ENCODE results near the gene GMDS.

DNA sequence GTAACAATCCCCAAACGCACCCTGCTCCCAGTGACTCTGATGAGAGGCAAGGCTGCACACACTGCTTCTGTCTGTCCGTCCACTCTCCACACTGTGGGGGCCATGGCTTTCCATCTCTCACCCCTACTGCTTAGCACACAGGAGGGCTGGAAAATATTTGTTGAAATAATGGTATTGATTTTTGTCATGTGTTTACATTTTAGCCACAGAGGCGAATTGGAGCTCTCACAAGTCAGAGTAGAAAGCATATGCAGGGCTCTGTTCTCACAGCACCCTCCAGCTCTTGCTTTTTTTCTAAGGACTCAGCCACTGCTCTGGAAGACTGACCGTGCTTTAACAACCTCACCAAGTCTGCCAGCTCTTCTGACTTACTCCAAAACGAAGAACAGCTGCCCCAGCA is 273.8 kb downstream of the GMDS start:
- TF ChIP-seq FOS (IDR thresholded peaks at IDR 0.05; ENCODE audit: low read depth, low read length) (no peak), RAD21 (IDR thresholded peaks at IDR 0.05; ENCODE audit: low read length) (no peak), MAZ (IDR thresholded peaks at IDR 0.05; ENCODE audit: borderline replicate concordance, low read depth, low read length) (no peak), SMC3 (IDR thresholded peaks at IDR 0.05; ENCODE audit: low read depth, low read length) (no peak), POLR2A (IDR thresholded peaks at IDR 0.05; ENCODE audit: low read depth, low read length) (no peak), MAFK (IDR thresholded peaks at IDR 0.05; ENCODE audit: low read depth, low read length) (no peak), MXI1 (IDR thresholded peaks at IDR 0.05; ENCODE audit: borderline replicate concordance, low read depth, low read length) (no peak), CEBPB (IDR thresholded peaks at IDR 0.05; ENCODE audit: low read depth, low read length) (no peak)
- TF ChIP-seq, protein P1, sequence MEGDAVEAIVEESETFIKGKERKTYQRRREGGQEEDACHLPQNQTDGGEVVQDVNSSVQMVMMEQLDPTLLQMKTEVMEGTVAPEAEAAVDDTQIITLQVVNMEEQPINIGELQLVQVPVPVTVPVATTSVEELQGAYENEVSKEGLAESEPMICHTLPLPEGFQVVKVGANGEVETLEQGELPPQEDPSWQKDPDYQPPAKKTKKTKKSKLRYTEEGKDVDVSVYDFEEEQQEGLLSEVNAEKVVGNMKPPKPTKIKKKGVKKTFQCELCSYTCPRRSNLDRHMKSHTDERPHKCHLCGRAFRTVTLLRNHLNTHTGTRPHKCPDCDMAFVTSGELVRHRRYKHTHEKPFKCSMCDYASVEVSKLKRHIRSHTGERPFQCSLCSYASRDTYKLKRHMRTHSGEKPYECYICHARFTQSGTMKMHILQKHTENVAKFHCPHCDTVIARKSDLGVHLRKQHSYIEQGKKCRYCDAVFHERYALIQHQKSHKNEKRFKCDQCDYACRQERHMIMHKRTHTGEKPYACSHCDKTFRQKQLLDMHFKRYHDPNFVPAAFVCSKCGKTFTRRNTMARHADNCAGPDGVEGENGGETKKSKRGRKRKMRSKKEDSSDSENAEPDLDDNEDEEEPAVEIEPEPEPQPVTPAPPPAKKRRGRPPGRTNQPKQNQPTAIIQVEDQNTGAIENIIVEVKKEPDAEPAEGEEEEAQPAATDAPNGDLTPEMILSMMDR (conservative IDR thresholded peaks at IDR 0.05; ENCODE audit: low read depth, low read length): no peak
- TF ChIP-seq, protein P2, sequence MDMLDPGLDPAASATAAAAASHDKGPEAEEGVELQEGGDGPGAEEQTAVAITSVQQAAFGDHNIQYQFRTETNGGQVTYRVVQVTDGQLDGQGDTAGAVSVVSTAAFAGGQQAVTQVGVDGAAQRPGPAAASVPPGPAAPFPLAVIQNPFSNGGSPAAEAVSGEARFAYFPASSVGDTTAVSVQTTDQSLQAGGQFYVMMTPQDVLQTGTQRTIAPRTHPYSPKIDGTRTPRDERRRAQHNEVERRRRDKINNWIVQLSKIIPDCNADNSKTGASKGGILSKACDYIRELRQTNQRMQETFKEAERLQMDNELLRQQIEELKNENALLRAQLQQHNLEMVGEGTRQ (IDR thresholded peaks at IDR 0.05; ENCODE audit: low read depth, low read length): no peak
